PC-3 (cell line): Measurements from ENCODE around the gene MEX3B. TPM values are rescaled to one million over a fixed set of nuclear protein-coding genes. Genes with fewer than 3 reads are reported as not detected.
A peak's percentile ranks its signal among the peaks of the same experiment; 100 is the strongest.

Source experiments
- ATAC-seq: fragments of 200-7000 bp; cut with Tn5 transposase; 2 replicates; pipeline ENCODE4 v1.9.1; 2020; ENCODE audit warnings: mild to moderate bottlenecking, moderate library complexity
- BruUV-seq: library from RNA; stranded (reverse); fragments of 400-500 nt; replicated peaks from 2 replicates; lab custom pipeline; 2021; lab: Mats Ljungman, UMichigan
- CTCF ChIA-PET: fragments of 300-600 bp; sonication (Branson Sonifier 250); formaldehyde crosslinking; loops from one replicate; lab custom pipeline; 2022; ENCODE audit warnings: antibody characterized with exemption; lab: Charles Lee
- POLR2A ChIA-PET: fragments of 300-600 bp; sonication (Branson Sonifier 250); formaldehyde crosslinking; loops from one replicate; lab custom pipeline; 2022; ENCODE audit warnings: antibody characterized with exemption; ENCODE audit not compliant: unreplicated experiment; lab: Charles Lee
- DNase-seq: peaks from one replicate; pipeline ENCODE4 v3.0.0-alpha.2; 2015
- H2AFZ ChIP-seq: fragments of 300-600 bp; sonication (generic); 2 replicates; pipeline ENCODE4 v1.6.0; 2016; ENCODE audit warnings: antibody characterized with exemption, low read length
- H3F3A ChIP-seq: fragments of 300-600 bp; sonication (generic); one replicate; pipeline ENCODE4 v1.6.0; 2017; ENCODE audit warnings: antibody characterized with exemption, low read length, control low read depth, mild to moderate bottlenecking; ENCODE audit not compliant: unreplicated experiment
- H3K27ac ChIP-seq: fragments of 300-600 bp; sonication (generic); 2 replicates; pipeline ENCODE4 v1.5.1; 2016; ENCODE audit warnings: mild to moderate bottlenecking, low read length
- H3K27me3 ChIP-seq: fragments of 300-600 bp; sonication (generic); 2 replicates; pipeline ENCODE4 v1.6.1; 2016; ENCODE audit warnings: low read length, mixed read lengths
- H3K36me3 ChIP-seq: fragments of 300-600 bp; sonication (generic); 2 replicates; pipeline ENCODE4 v1.6.1; 2016; ENCODE audit warnings: low read depth, mixed run types, low read length, mixed read lengths
- H3K4me1 ChIP-seq: fragments of 300-600 bp; sonication (generic); 2 replicates; pipeline ENCODE4 v1.5.1; 2016; ENCODE audit warnings: low read length; ENCODE audit not compliant: insufficient read depth
- H3K4me2 ChIP-seq: fragments of 300-600 bp; sonication (generic); 2 replicates; pipeline ENCODE4 v1.6.0; 2016; ENCODE audit warnings: low read length
- H3K4me3 ChIP-seq: fragments of 300-600 bp; sonication (generic); 2 replicates; pipeline ENCODE4 v1.5.1; 2016; ENCODE audit warnings: mild to moderate bottlenecking, low read length, mixed read lengths
- H3K79me2 ChIP-seq: fragments of 300-600 bp; sonication (generic); 2 replicates; pipeline ENCODE4 v1.6.1; 2017; ENCODE audit warnings: low read length, mixed read lengths
- H3K9ac ChIP-seq: fragments of 300-600 bp; sonication (generic); 2 replicates; pipeline ENCODE4 v1.6.0; 2016; ENCODE audit warnings: mild to moderate bottlenecking, low read length
- H3K9me2 ChIP-seq: fragments of 300-600 bp; sonication (generic); replicated peaks from 2 replicates; pipeline ENCODE4 v1.6.1; 2016; ENCODE audit warnings: mixed run types, low read length, mixed read lengths
- H3K9me3 ChIP-seq: fragments of 300-600 bp; sonication (generic); 2 replicates; pipeline ENCODE4 v1.6.1; 2016; ENCODE audit warnings: low read length, mixed read lengths
- H4K20me1 ChIP-seq: fragments of 300-600 bp; sonication (generic); 2 replicates; pipeline ENCODE4 v1.6.1; 2016; ENCODE audit warnings: low read length, mixed read lengths
- EZH2 ChIP-seq: fragments of 300-600 bp; sonication (generic); IDR thresholded peaks from one replicate; pipeline ENCODE4 v1.6.1; 2017; ENCODE audit warnings: antibody characterized with exemption, mild to moderate bottlenecking, low read length; ENCODE audit not compliant: unreplicated experiment
- EZH2phosphoT487 ChIP-seq: fragments of 300-600 bp; sonication (generic); IDR thresholded peaks from 2 replicates; pipeline ENCODE4 v1.6.1; 2018; ENCODE audit warnings: mild to moderate bottlenecking, antibody characterized with exemption, low read length, borderline replicate concordance
- intact Hi-C: fragments of 100-400 bp; cut with micrococcal nuclease; formaldehyde crosslinking; loops from 2 replicates; pipeline ENCODE4 v1.9.0; 2023
- total RNA-seq: library from RNA; depleted of rRNA; stranded (reverse); fragments of >200 nt; gene quantifications from 2 replicates; pipeline ENCODE4 v1.2.3, GENCODE V29; 2014
- TF ChIP-seq, protein P1 (sequence below): fragments of 300-600 bp; sonication (generic); conservative IDR thresholded peaks from 2 replicates; pipeline ENCODE4 v1.5.1; 2017; ENCODE audit warnings: antibody characterized with exemption, low read depth, mild to moderate bottlenecking, low read length

MEX3B gene
- total RNA-seq, 1 experiment from 2014 or later, result 0.58 TPM

DNA sequence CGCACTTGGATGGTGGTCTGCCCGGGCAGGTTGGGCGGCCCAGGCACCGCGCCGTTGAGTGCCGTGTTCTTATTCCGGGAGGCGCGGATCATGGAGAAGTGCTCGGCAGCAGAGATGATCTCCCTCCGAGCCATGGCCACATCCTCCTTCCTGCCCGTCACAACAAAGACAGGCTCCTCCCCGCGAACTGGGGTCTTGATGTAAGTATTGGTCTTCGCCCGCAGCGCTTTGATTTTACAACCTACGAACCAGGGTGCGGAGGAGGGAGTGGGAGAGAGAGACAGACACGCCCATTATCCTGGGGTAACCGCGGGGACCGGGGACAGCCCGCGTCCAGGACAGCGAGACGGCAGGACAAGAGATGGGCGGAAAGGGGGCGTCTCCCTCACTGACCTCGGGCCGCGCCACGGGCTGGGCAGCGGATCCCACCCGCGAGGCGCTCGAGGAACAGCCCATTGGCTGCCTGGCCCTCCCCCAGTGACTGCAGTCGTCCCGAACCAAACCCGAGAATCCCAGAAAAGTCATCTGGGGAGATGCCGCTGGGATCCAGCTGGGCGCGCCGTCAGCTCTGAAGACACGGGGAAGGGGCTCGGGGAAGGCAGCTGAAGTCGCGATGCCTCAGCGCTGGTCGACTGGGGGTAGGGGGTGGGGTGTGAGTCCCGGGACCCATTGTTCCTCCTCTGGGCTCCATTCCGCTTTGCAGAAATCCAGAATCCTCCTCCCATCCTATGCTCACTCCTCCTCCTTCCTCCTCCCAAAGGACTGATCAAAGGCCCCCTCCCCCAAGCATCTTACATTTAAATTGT is 1.2 kb downstream of the MEX3B start:
- no peaks in the 10 kb centered on the region for H3F3A ChIP-seq
- no peak for DNase-seq
- POLR2A ChIA-PET, result no interaction called here
- no peaks in the 10 kb centered on the region for H4K20me1 ChIP-seq
- peaks cover 19% of the 10 kb centered on the region for H3K27me3 ChIP-seq
- H3K4me3 ChIP-seq, result peak overlapping the region; percentile 95
- ATAC-seq, result no peak
- H3K4me2 ChIP-seq, result peak overlapping the region; percentile 99
- BruUV-seq, result no TSS peak
- CTCF ChIA-PET, result interaction anchor here (0.6 kb wide), 1 partner anchor 15 kb away, joined by 4 read pairs; no protein-coding TSS in a partner anchor
- no peaks in the 10 kb centered on the region for H3K9me2 ChIP-seq
- intact Hi-C loops, result loop anchor here (5.0 kb wide), 1 partner anchor 562 kb away; no protein-coding TSS in a partner anchor
- H3K9me3 ChIP-seq, result no peaks in the 10 kb centered on the region
- H3K36me3 ChIP-seq, result no peaks in the 10 kb centered on the region
- TF ChIP-seq EZH2phosphoT487, result no peak
- no peak for TF ChIP-seq EZH2
- TF ChIP-seq, protein P1, sequence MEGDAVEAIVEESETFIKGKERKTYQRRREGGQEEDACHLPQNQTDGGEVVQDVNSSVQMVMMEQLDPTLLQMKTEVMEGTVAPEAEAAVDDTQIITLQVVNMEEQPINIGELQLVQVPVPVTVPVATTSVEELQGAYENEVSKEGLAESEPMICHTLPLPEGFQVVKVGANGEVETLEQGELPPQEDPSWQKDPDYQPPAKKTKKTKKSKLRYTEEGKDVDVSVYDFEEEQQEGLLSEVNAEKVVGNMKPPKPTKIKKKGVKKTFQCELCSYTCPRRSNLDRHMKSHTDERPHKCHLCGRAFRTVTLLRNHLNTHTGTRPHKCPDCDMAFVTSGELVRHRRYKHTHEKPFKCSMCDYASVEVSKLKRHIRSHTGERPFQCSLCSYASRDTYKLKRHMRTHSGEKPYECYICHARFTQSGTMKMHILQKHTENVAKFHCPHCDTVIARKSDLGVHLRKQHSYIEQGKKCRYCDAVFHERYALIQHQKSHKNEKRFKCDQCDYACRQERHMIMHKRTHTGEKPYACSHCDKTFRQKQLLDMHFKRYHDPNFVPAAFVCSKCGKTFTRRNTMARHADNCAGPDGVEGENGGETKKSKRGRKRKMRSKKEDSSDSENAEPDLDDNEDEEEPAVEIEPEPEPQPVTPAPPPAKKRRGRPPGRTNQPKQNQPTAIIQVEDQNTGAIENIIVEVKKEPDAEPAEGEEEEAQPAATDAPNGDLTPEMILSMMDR, result no peak
- no peaks in the 10 kb centered on the region for H3K4me1 ChIP-seq
- no peak overlapping the region for H3K9ac ChIP-seq
- no peaks in the 10 kb centered on the region for H3K79me2 ChIP-seq
- H2AFZ ChIP-seq, result peak overlapping the region; percentile 89
- no peak overlapping the region for H3K27ac ChIP-seq

DNA sequence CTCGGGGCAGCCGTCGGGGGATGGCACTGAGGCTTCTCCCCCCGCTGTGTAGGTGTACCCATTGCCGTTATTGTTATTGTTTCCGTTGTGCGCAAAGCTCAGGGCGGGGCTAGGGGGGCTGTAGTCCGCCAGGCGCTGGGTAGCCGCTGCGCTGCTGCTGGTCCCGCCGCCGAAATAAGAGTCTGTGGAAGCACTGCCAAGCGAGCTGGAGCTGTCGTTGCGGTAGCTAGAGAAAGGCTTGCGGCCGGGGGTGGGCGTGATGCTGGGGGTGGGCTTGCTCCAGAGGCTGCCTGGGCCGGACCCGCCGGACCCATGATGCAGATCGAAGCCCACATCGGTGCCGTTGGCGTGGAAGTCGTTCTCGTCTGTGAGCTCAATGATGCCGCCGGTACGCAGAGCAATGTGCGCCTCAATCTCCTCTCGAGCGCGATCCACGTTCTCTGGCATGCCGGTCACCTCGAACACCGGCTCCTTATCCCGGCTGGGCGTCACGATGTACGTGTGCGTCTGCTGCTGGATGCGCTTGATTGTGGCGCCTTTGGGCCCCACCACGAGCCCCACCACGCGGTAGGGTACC is 1.9 kb downstream of the MEX3B start:
- Histone ChIP-seq H3K79me2 (no peaks in the 10 kb centered on the region), H3K9me2 (no peaks in the 10 kb centered on the region), H3K4me1 (no peaks in the 10 kb centered on the region), H3K9ac (no peak overlapping the region), H4K20me1 (no peaks in the 10 kb centered on the region), H3F3A (no peaks in the 10 kb centered on the region), H3K4me3 (peak overlapping the region; percentile 95; the same call in 1 of the 2 replicates), H3K4me2 (peak overlapping the region; percentile 99), H3K27ac (no peak overlapping the region), H2AFZ (0 out of 2 replicates have a peak overlapping the region, but pooled peaks have one; percentile 89), H3K36me3 (no peaks in the 10 kb centered on the region), H3K9me3 (no peaks in the 10 kb centered on the region), H3K27me3 (peaks cover 12% of the 10 kb centered on the region)
- ATAC-seq (no peak), DNase-seq (no peak)
- ChIA-PET CTCF (no interaction called here), POLR2A (no interaction called here)
- TF ChIP-seq, protein P1, result no peak
- intact Hi-C loops, result no loop called here
- no TSS peak for BruUV-seq
